ENCODE results near the gene ISM1. TPM values are rescaled to one million over a fixed set of nuclear protein-coding genes. Genes with fewer than 3 reads are reported as not detected.

Gene ISM1
- total and polyA plus RNA-seq, 12 donors = 0.54 to 1.7 (median 1.0) TPM

GRCh38 chr20:13333793-13334192 is 112.7 kb downstream of the ISM1 start:
- ATAC-seq (no peak), DNase-seq (no peak)
- H3K4me3 ChIP-seq = no peak overlapping the region
- H3K27me3 ChIP-seq = no peaks in the 10 kb centered on the region
- H3K27ac ChIP-seq = no peak overlapping the region
- H3K9me3 ChIP-seq = no peaks in the 10 kb centered on the region
- TF ChIP-seq CTCF (IDR thresholded peaks at IDR 0.05) = no peak
- 71 to 73% methylated on average over 3 of the region's 3 CpGs for WGBS, 2 donors
- no peaks in the 10 kb centered on the region for H3K4me1 ChIP-seq
- no peaks in the 10 kb centered on the region for H3K36me3 ChIP-seq
- intact Hi-C loops (cut with DNase I) = loop anchor here in 1 of 10 donors (10.0 kb wide), 2 partner anchors 59 to 211 kb away; no protein-coding TSS in a partner anchor

DNA sequence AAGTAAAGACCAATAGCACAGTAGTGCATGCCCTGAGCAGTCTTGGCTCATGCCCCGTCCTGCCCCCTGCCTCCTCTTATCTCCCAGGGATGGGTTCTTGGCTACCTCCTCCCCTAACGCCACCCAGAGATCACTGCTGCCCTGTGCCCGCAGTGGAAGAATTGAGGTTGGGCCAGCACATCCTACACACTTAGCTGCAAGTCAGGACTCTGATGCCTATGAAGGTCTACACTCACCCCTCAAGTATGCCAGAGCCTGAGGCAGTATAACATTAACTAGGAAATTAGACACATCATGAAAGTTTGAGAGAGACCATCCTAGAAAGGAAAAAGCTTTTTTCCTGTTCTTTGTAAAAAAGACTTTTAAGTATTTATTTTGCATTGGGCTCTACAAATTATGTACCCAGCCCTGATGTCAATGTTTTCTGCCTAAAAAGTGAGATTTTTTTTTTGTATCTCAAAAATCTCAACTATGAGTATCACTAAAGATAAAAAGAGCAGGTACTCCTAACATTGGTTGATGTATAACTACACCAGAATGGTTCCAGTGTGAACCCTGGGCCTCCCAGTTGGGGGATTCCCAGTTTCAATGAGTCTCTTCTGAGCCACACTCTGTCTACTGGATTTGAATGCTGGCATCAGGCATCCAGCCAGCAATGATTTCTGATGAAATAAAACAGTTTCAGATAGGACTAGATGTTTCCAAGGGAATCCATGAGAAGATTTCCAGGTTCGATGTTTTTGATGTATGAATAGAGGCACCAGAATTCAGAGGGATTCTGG is 115.4 kb downstream of the ISM1 start:
- no peak overlapping the region for H3K4me3 ChIP-seq
- H3K9me3 ChIP-seq = no peaks in the 10 kb centered on the region
- DNase-seq = no peak
- WGBS, 2 donors = 89 to 94% methylated on average over 4 of the region's 4 CpGs
- no peaks in the 10 kb centered on the region for H3K27me3 ChIP-seq
- TF ChIP-seq CTCF (IDR thresholded peaks at IDR 0.05) = no peak
- H3K36me3 ChIP-seq = no peaks in the 10 kb centered on the region
- no peak for ATAC-seq
- H3K4me1 ChIP-seq = no peaks in the 10 kb centered on the region
- H3K27ac ChIP-seq = no peak overlapping the region
- intact Hi-C loops (cut with DNase I) = loop anchor here in 1 of 10 donors (10.0 kb wide), 2 partner anchors 62 to 208 kb away; no protein-coding TSS in a partner anchor

GRCh38 chr20:13337090-13337784 is 116.2 kb downstream of the ISM1 start:
- H3K9me3 ChIP-seq = no peaks in the 10 kb centered on the region
- no peak for DNase-seq
- no peak overlapping the region for H3K4me3 ChIP-seq
- WGBS, 2 donors = 76 to 81% methylated on average over 6 of the region's 6 CpGs
- no peaks in the 10 kb centered on the region for H3K36me3 ChIP-seq
- TF ChIP-seq CTCF (IDR thresholded peaks at IDR 0.05) = no peak
- no peaks in the 10 kb centered on the region for H3K4me1 ChIP-seq
- intact Hi-C loops (cut with DNase I) = loop anchor here in 1 of 10 donors (10.0 kb wide), 2 partner anchors 62 to 208 kb away; no protein-coding TSS in a partner anchor
- H3K27me3 ChIP-seq = no peaks in the 10 kb centered on the region
- H3K27ac ChIP-seq = no peak overlapping the region
- no peak for ATAC-seq

GRCh38 chr20:13338097-13338661 is 117.1 kb downstream of the ISM1 start:
- WGBS, 2 donors = 73 to 94% methylated on average over 2 of the region's 2 CpGs
- ATAC-seq (no peak), DNase-seq (no peak)
- Histone ChIP-seq H3K4me1 (no peaks in the 10 kb centered on the region), H3K9me3 (no peaks in the 10 kb centered on the region), H3K27ac (no peak overlapping the region), H3K4me3 (no peak overlapping the region), H3K27me3 (no peaks in the 10 kb centered on the region), H3K36me3 (no peaks in the 10 kb centered on the region)
- intact Hi-C loops (cut with DNase I) = loop anchor here in 1 of 10 donors (10.0 kb wide), 2 partner anchors 63 to 207 kb away; no protein-coding TSS in a partner anchor
- no peak for TF ChIP-seq CTCF (IDR thresholded peaks at IDR 0.05)
